PC-3 (cell line): ENCODE measurements around the gene NMUR1. TPM values are rescaled to one million over a fixed set of nuclear protein-coding genes. Genes with fewer than 3 reads are reported as not detected.
"Not testable (repeated sequence)": the region's sequence is repeated elsewhere in the genome, so short reads cannot be mapped to it uniquely, and the experiment has no call there.

Experiments
- ATAC-seq: fragments of 200-7000 bp; cut with Tn5 transposase; 2 replicates; pipeline ENCODE4 v1.9.1; 2020; ENCODE audit warnings: mild to moderate bottlenecking, moderate library complexity
- BruUV-seq: library from RNA; stranded (reverse); fragments of 400-500 nt; replicated peaks from 2 replicates; lab custom pipeline; 2021; lab: Mats Ljungman, UMichigan
- CTCF ChIA-PET: fragments of 300-600 bp; sonication (Branson Sonifier 250); formaldehyde crosslinking; loops from one replicate; lab custom pipeline; 2022; ENCODE audit warnings: antibody characterized with exemption; lab: Charles Lee
- POLR2A ChIA-PET: fragments of 300-600 bp; sonication (Branson Sonifier 250); formaldehyde crosslinking; loops from one replicate; lab custom pipeline; 2022; ENCODE audit warnings: antibody characterized with exemption; ENCODE audit not compliant: unreplicated experiment; lab: Charles Lee
- DNase-seq: peaks from one replicate; pipeline ENCODE4 v3.0.0-alpha.2; 2015
- H2AFZ ChIP-seq: fragments of 300-600 bp; sonication (generic); 2 replicates; pipeline ENCODE4 v1.6.0; 2016; ENCODE audit warnings: antibody characterized with exemption, low read length
- H3F3A ChIP-seq: fragments of 300-600 bp; sonication (generic); one replicate; pipeline ENCODE4 v1.6.0; 2017; ENCODE audit warnings: antibody characterized with exemption, low read length, control low read depth, mild to moderate bottlenecking; ENCODE audit not compliant: unreplicated experiment
- H3K27ac ChIP-seq: fragments of 300-600 bp; sonication (generic); 2 replicates; pipeline ENCODE4 v1.5.1; 2016; ENCODE audit warnings: mild to moderate bottlenecking, low read length
- H3K27me3 ChIP-seq: fragments of 300-600 bp; sonication (generic); 2 replicates; pipeline ENCODE4 v1.6.1; 2016; ENCODE audit warnings: low read length, mixed read lengths
- H3K36me3 ChIP-seq: fragments of 300-600 bp; sonication (generic); 2 replicates; pipeline ENCODE4 v1.6.1; 2016; ENCODE audit warnings: low read depth, mixed run types, low read length, mixed read lengths
- H3K4me1 ChIP-seq: fragments of 300-600 bp; sonication (generic); 2 replicates; pipeline ENCODE4 v1.5.1; 2016; ENCODE audit warnings: low read length; ENCODE audit not compliant: insufficient read depth
- H3K4me2 ChIP-seq: fragments of 300-600 bp; sonication (generic); 2 replicates; pipeline ENCODE4 v1.6.0; 2016; ENCODE audit warnings: low read length
- H3K4me3 ChIP-seq: fragments of 300-600 bp; sonication (generic); 2 replicates; pipeline ENCODE4 v1.5.1; 2016; ENCODE audit warnings: mild to moderate bottlenecking, low read length, mixed read lengths
- H3K79me2 ChIP-seq: fragments of 300-600 bp; sonication (generic); 2 replicates; pipeline ENCODE4 v1.6.1; 2017; ENCODE audit warnings: low read length, mixed read lengths
- H3K9ac ChIP-seq: fragments of 300-600 bp; sonication (generic); 2 replicates; pipeline ENCODE4 v1.6.0; 2016; ENCODE audit warnings: mild to moderate bottlenecking, low read length
- H3K9me2 ChIP-seq: fragments of 300-600 bp; sonication (generic); replicated peaks from 2 replicates; pipeline ENCODE4 v1.6.1; 2016; ENCODE audit warnings: mixed run types, low read length, mixed read lengths
- H3K9me3 ChIP-seq: fragments of 300-600 bp; sonication (generic); 2 replicates; pipeline ENCODE4 v1.6.1; 2016; ENCODE audit warnings: low read length, mixed read lengths
- H4K20me1 ChIP-seq: fragments of 300-600 bp; sonication (generic); 2 replicates; pipeline ENCODE4 v1.6.1; 2016; ENCODE audit warnings: low read length, mixed read lengths
- CTCF ChIP-seq: fragments of 300-600 bp; sonication (generic); conservative IDR thresholded peaks from 2 replicates; pipeline ENCODE4 v1.5.1; 2017; ENCODE audit warnings: antibody characterized with exemption, low read depth, mild to moderate bottlenecking, low read length
- EZH2 ChIP-seq: fragments of 300-600 bp; sonication (generic); IDR thresholded peaks from one replicate; pipeline ENCODE4 v1.6.1; 2017; ENCODE audit warnings: antibody characterized with exemption, mild to moderate bottlenecking, low read length; ENCODE audit not compliant: unreplicated experiment
- EZH2phosphoT487 ChIP-seq: fragments of 300-600 bp; sonication (generic); IDR thresholded peaks from 2 replicates; pipeline ENCODE4 v1.6.1; 2018; ENCODE audit warnings: mild to moderate bottlenecking, antibody characterized with exemption, low read length, borderline replicate concordance
- intact Hi-C: fragments of 100-400 bp; cut with micrococcal nuclease; formaldehyde crosslinking; loops from 2 replicates; pipeline ENCODE4 v1.9.0; 2023
- total RNA-seq: library from RNA; depleted of rRNA; stranded (reverse); fragments of >200 nt; gene quantifications from 2 replicates; pipeline ENCODE4 v1.2.3, GENCODE V29; 2014

NMUR1 gene
- total RNA-seq, 1 experiment from 2014 or later = not detected

GRCh38 chr2:231556981-231557380, 26.7 kb upstream of the NMUR1 start:
- no peaks in the 10 kb centered on the region for H3K27me3 ChIP-seq
- H3K36me3 ChIP-seq = no peaks in the 10 kb centered on the region
- H3K9me2 ChIP-seq = no peaks in the 10 kb centered on the region
- no peaks in the 10 kb centered on the region for H3K4me1 ChIP-seq
- H3K9me3 ChIP-seq = no peaks in the 10 kb centered on the region
- POLR2A ChIA-PET = no interaction called here
- H3K9ac ChIP-seq = no peak overlapping the region
- no peak for DNase-seq
- CTCF ChIA-PET = no interaction called here
- BruUV-seq = no TSS peak
- H3K79me2 ChIP-seq = no peaks in the 10 kb centered on the region
- H3F3A ChIP-seq = no peaks in the 10 kb centered on the region
- intact Hi-C loops = no loop called here
- no peak overlapping the region for H3K4me3 ChIP-seq
- no peak overlapping the region for H3K27ac ChIP-seq
- ATAC-seq = no peak
- H2AFZ ChIP-seq = no peak overlapping the region
- H4K20me1 ChIP-seq = no peaks in the 10 kb centered on the region
- no peak overlapping the region for H3K4me2 ChIP-seq
- no peak for TF ChIP-seq EZH2phosphoT487
- TF ChIP-seq CTCF = no peak
- no peak for TF ChIP-seq EZH2

DNA sequence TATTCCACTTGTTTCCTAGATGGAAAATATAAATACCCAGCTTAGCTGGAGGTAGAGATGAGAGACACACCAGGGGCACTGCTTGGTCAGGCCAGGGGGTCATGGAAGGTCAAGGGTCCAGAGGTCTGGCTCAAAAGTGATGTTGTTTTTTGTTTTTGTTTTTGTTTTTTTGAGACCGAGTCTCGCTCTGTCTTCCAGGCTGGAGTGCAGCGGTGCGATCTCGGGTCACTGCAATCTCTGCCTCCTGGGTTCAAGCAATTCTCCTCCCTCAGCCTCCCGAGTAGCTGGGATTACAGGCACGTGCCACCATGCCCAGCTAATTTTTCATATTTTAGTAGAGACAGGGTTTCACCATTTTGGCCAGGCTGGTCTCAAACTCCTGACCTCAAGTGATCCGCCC, 26.3 kb upstream of the NMUR1 start:
- H2AFZ ChIP-seq, H3K9ac ChIP-seq, H3K4me1 ChIP-seq, intact Hi-C loops, H3K27ac ChIP-seq, BruUV-seq, H3K9me3 ChIP-seq, H3K79me2 ChIP-seq, H3F3A ChIP-seq, POLR2A ChIA-PET, ATAC-seq, H3K27me3 ChIP-seq, H3K36me3 ChIP-seq, DNase-seq, H4K20me1 ChIP-seq, H3K4me2 ChIP-seq, H3K9me2 ChIP-seq, H3K4me3 ChIP-seq: not testable (repeated sequence)
- CTCF ChIA-PET = interaction anchor here (0.6 kb wide), 1 partner anchor 15 kb away, joined by 4 read pairs; no protein-coding TSS in a partner anchor

GRCh38 chr2:231554748-231555545, 24.7 kb upstream of the NMUR1 start:
- no peaks in the 10 kb centered on the region for H3K36me3 ChIP-seq
- TF ChIP-seq CTCF (no peak), EZH2 (no peak), EZH2phosphoT487 (no peak)
- H2AFZ ChIP-seq = no peak overlapping the region
- H3K27me3 ChIP-seq = no peaks in the 10 kb centered on the region
- no peak overlapping the region for H3K9ac ChIP-seq
- no peaks in the 10 kb centered on the region for H3F3A ChIP-seq
- CTCF ChIA-PET = no interaction called here
- no peak for DNase-seq
- no peak for ATAC-seq
- H3K4me3 ChIP-seq = no peak overlapping the region
- H4K20me1 ChIP-seq = no peaks in the 10 kb centered on the region
- no peaks in the 10 kb centered on the region for H3K79me2 ChIP-seq
- no peak overlapping the region for H3K27ac ChIP-seq
- intact Hi-C loops = no loop called here
- H3K4me1 ChIP-seq = no peaks in the 10 kb centered on the region
- no peaks in the 10 kb centered on the region for H3K9me3 ChIP-seq
- H3K9me2 ChIP-seq = no peaks in the 10 kb centered on the region
- no peak overlapping the region for H3K4me2 ChIP-seq
- no TSS peak for BruUV-seq
- POLR2A ChIA-PET = no interaction called here
